HEK293 (cell line): ENCODE measurements around the gene HLA-DPA1.

ENCODE experiments used
- CTCF ChIA-PET: fragments of 350-600 bp; formaldehyde crosslinking; extraction: SDS; loops from one replicate; lab custom pipeline; 2021; ENCODE audit warnings: antibody characterized with exemption; lab: Yijun Ruan, JAX
- POLR2A ChIA-PET: fragments of 300-600 bp; formaldehyde crosslinking; extraction: SDS; loops from one replicate; lab custom pipeline; 2020; ENCODE audit warnings: antibody characterized with exemption, inconsistent platforms; lab: Yijun Ruan, JAX
- H3K27ac ChIP-seq: fragments of 200-500 bp; sonication (Bioruptor generic); 2 replicates; pipeline ENCODE4 v1.5.1; 2014; ENCODE audit warnings: low read depth, low read length, control low read depth, inconsistent platforms; ENCODE audit errors: extremely low read depth
- H3K36me3 ChIP-seq, 2 experiments: fragments of 200-500 bp in 1 of 2; sonication (Bioruptor generic) in 1 of 2; 1 replicate in 1 of 2; 2 replicates in 1 of 2; pipeline ENCODE4 v1.5.1; 2014 to 2017; ENCODE audit warnings: inconsistent platforms in 2 of 2, low read length in 2 of 2; ENCODE audit not compliant: control insufficient read depth in 2 of 2, insufficient read depth in 1 of 2
- H3K4me1 ChIP-seq: fragments of 200-500 bp; sonication (Bioruptor generic); 2 replicates; pipeline ENCODE4 v1.5.1; 2014; ENCODE audit warnings: mild to moderate bottlenecking, low read length, inconsistent platforms; ENCODE audit not compliant: control insufficient read depth, insufficient read depth
- H3K4me3 ChIP-seq: 2 replicates; pipeline ENCODE4 v1.5.1; 2011; ENCODE audit warnings: low read depth, mild to moderate bottlenecking, control low read depth, low read length, moderate library complexity
- H3K9me3 ChIP-seq: fragments of 200-500 bp; sonication (Bioruptor generic); 2 replicates; pipeline ENCODE4 v1.5.1; 2014; ENCODE audit warnings: low read depth, low read length, inconsistent platforms; ENCODE audit not compliant: control insufficient read depth, insufficient read depth
- EGR2 ChIP-seq: fragments of 450-650 bp; formaldehyde crosslinking; IDR thresholded peaks from 2 replicates; pipeline ENCODE4 v1.5.1; 2016; ENCODE audit warnings: low read depth, missing biosample characterization, missing genetic modification characterization
- PRDM1 ChIP-seq: fragments of 450-650 bp; formaldehyde crosslinking; IDR thresholded peaks from 2 replicates; pipeline ENCODE4; 2016; ENCODE audit warnings: missing biosample characterization, missing genetic modification characterization
- SCRT2 ChIP-seq: fragments of 450-650 bp; formaldehyde crosslinking; IDR thresholded peaks from 2 replicates; pipeline ENCODE4 v1.5.1; 2016; ENCODE audit warnings: missing biosample characterization, missing genetic modification characterization
- SETDB1 ChIP-seq: IDR thresholded peaks from one replicate; pipeline ENCODE4 v1.6.1; 2017; ENCODE audit warnings: mild to moderate bottlenecking, low read length, moderate library complexity, mixed read lengths; ENCODE audit not compliant: insufficient read length
- WT1 ChIP-seq: fragments of 450-650 bp; formaldehyde crosslinking; IDR thresholded peaks from 2 replicates; pipeline ENCODE4 v1.5.1; 2016; ENCODE audit warnings: missing biosample characterization, missing genetic modification characterization
- YY2 ChIP-seq: fragments of 450-650 bp; formaldehyde crosslinking; IDR thresholded peaks from 2 replicates; pipeline ENCODE4 v1.5.1; 2016; ENCODE audit warnings: missing biosample characterization, missing genetic modification characterization
- ZBTB6 ChIP-seq: fragments of 450-650 bp; formaldehyde crosslinking; IDR thresholded peaks from 2 replicates; pipeline ENCODE4 v1.5.1; 2017; ENCODE audit warnings: missing biosample characterization, missing genetic modification characterization
- ZBTB7A ChIP-seq: fragments of 450-650 bp; formaldehyde crosslinking; IDR thresholded peaks from 2 replicates; pipeline ENCODE4 v1.5.1; 2016; ENCODE audit warnings: low read depth, missing biosample characterization, missing genetic modification characterization
- ZNF114 ChIP-seq: fragments of 450-650 bp; formaldehyde crosslinking; IDR thresholded peaks from 2 replicates; pipeline ENCODE4 v1.5.0; 2017; ENCODE audit warnings: missing biosample characterization, missing genetic modification characterization
- ZNF132 ChIP-seq: fragments of 450-650 bp; formaldehyde crosslinking; IDR thresholded peaks from 2 replicates; pipeline ENCODE4 v1.5.1; 2017; ENCODE audit warnings: missing biosample characterization, missing genetic modification characterization, borderline replicate concordance
- ZNF155 ChIP-seq: fragments of 450-650 bp; formaldehyde crosslinking; IDR thresholded peaks from 2 replicates; pipeline ENCODE4 v1.5.1; 2016; ENCODE audit warnings: missing biosample characterization, missing genetic modification characterization
- ZNF184 ChIP-seq: fragments of 450-650 bp; IDR thresholded peaks from 2 replicates; pipeline ENCODE4 v1.5.1; 2018; ENCODE audit warnings: missing biosample characterization, mild to moderate bottlenecking, missing genetic modification characterization
- ZNF654 ChIP-seq: fragments of 450-650 bp; formaldehyde crosslinking; IDR thresholded peaks from 2 replicates; pipeline ENCODE4 v1.5.1; 2016; ENCODE audit warnings: low read depth, missing biosample characterization, missing genetic modification characterization
- ZNF677 ChIP-seq: fragments of 450-650 bp; IDR thresholded peaks from 2 replicates; pipeline ENCODE4 v1.5.0; 2018; ENCODE audit warnings: missing biosample characterization, mild to moderate bottlenecking, missing genetic modification characterization, moderate library complexity
- ZNF777 ChIP-seq: fragments of 450-650 bp; formaldehyde crosslinking; IDR thresholded peaks from 2 replicates; pipeline ENCODE4 v1.5.1; 2017; ENCODE audit warnings: missing biosample characterization, missing genetic modification characterization, borderline replicate concordance

Gene HLA-DPA1

DNA sequence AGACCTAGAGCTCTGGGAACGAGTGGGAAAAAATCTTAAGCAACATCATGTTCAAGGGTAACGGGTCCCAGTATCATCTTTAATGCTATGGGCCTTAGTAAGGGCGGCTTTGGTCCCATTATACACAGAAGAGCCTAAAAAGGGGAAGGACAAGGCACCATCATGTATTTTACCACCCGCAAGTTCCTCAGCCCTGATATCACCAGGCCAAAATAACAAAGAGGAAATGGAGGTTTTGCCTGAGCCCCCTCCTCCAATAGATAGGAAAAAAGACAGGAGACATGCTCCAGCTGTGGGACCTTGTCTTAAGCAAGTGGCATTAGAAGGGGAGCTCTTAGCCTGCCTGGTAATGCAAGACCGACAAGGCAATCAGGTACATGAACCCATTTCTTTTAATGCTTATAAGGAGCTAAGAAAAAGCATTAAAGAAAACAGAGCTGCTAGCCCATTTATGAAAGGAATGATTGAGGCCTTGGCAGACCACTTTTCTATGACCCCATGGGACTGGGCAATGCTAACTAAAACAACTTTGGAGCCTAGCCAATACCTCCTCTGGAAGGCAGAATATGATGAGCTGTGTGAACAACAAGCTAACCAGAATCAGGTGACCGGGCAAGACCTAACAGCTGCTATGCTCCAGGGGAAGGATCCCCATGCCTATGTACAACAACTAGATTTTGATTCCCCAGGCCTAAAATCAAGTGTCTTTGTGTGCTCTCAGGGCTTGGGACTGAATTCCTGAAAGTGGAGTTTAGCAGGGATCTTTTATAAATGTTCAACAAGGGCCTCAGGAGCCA is 23.2 kb downstream of the HLA-DPA1 start:
- Histone ChIP-seq H3K36me3 (no peaks in the 10 kb centered on the region), H3K27ac (no peak overlapping the region), H3K4me1 (no peaks in the 10 kb centered on the region), H3K4me3 (no peak overlapping the region), H3K9me3 (no peaks in the 10 kb centered on the region)
- no peak for TF ChIP-seq ZNF654 (tag by site-specific recombination)
- TF ChIP-seq ZNF132 (tag by site-specific recombination), result no peak
- TF ChIP-seq, all 188 proteins: peak for 0
- ChIA-PET CTCF (interaction anchor here (0.6 to 3.3 kb wide), 10 partner anchors 9 to 387 kb away, joined by 3 to 10 read pairs (median 4); partner anchors contain the start of gene HLA-DPB1), POLR2A (no interaction called here)

GRCh38 chr6:33049323-33050013 is 24.0 kb downstream of the HLA-DPA1 start:
- Histone ChIP-seq H3K4me1 (no peaks in the 10 kb centered on the region), H3K36me3 (no peaks in the 10 kb centered on the region), H3K27ac (no peak overlapping the region), H3K4me3 (no peak overlapping the region), H3K9me3 (no peaks in the 10 kb centered on the region)
- POLR2A ChIA-PET, result interaction anchor here (0.7 kb wide), 1 partner anchor 77 kb away, joined by 3 read pairs; no protein-coding TSS in a partner anchor
- TF ChIP-seq ZNF777 (no peak), ZNF114 (tag by site-specific recombination) (no peak)
- CTCF ChIA-PET, result interaction anchor here (0.6 to 3.3 kb wide), 15 partner anchors 9 to 905 kb away, joined by 3 to 10 read pairs (median 4); partner anchors contain the start of gene HLA-DPB1

- CTCF ChIA-PET, result interaction anchor here (0.6 to 1.2 kb wide), 3 partner anchors 9 to 988 kb away, joined by 3 to 4 read pairs (median 3); no protein-coding TSS in a partner anchor
- no peak for TF ChIP-seq ZBTB7A
- peak; percentile 47; the same call in 1 of the 2 replicates for TF ChIP-seq SCRT2 (tag by site-specific recombination)
- POLR2A ChIA-PET, result no interaction called here
- no peaks in the 10 kb centered on the region for H3K9me3 ChIP-seq
- no peaks in the 10 kb centered on the region for H3K36me3 ChIP-seq
- H3K27ac ChIP-seq, result no peak overlapping the region
- H3K4me1 ChIP-seq, result no peaks in the 10 kb centered on the region
- H3K4me3 ChIP-seq, result no peak overlapping the region
Measured at GRCh38 chr6:33040157-33040556, 33.3 kb downstream of the HLA-DPA1 start.

GRCh38 chr6:33036535-33036934 is 36.9 kb downstream of the HLA-DPA1 start:
- Histone ChIP-seq H3K9me3 (no peaks in the 10 kb centered on the region), H3K27ac (no peak overlapping the region), H3K4me3 (no peak overlapping the region)
- CTCF ChIA-PET, result interaction anchor here (0.6 to 1.7 kb wide), 3 partner anchors 19 to 146 kb away, joined by 3 to 5 read pairs (median 4); no protein-coding TSS in a partner anchor
- TF ChIP-seq YY2 (tag by site-specific recombination), result no peak
- TF ChIP-seq ZNF677 (tag by site-specific recombination), result peak; percentile 98
- TF ChIP-seq, all 188 proteins: peak for 1
- POLR2A ChIA-PET, result no interaction called here
- Histone ChIP-seq H3K4me1 (no peaks in the 10 kb centered on the region), H3K36me3 (no peaks in the 10 kb centered on the region)

DNA sequence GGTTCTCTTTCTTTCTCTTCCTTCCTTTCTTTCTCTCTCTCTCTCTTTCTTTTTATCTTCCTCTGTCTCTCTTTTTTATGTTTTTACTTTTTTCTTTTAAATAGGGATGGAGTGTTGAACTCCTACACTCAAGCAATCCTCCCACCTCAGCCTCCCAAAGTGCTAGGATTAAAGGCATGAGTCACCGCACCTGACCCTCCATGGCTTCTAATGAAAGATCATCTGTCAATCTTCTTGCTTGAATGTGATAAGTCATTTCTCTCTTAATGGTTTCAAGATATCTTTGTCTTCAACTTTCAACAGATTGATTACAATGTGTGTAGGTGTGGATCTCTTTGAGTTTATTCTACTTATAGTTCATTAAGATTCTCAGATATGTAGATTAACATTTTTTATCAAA is 38.9 kb downstream of the HLA-DPA1 start:
- ChIA-PET CTCF (interaction anchor here (1.4 kb wide), 1 partner anchor 20 kb away, joined by 3 read pairs; no protein-coding TSS in a partner anchor), POLR2A (no interaction called here)

More for the DNA sequence above, 38.9 kb downstream of the HLA-DPA1 start:
- Histone ChIP-seq H3K9me3 (no peaks in the 10 kb centered on the region), H3K27ac (no peak overlapping the region), H3K4me3 (no peak overlapping the region), H3K4me1 (no peaks in the 10 kb centered on the region), H3K36me3 (no peaks in the 10 kb centered on the region)
- no peak for TF ChIP-seq ZBTB6 (tag by site-specific recombination)
- TF ChIP-seq ZNF155 (tag by site-specific recombination), result no peak
- peak; percentile 13; the same call in 1 of the 2 replicates for TF ChIP-seq EGR2 (tag by site-specific recombination)
- TF ChIP-seq WT1, result 0 out of 2 replicates have a peak, but pooled peaks have one; percentile 14
- 0 out of 2 replicates have a peak, but pooled peaks have one; percentile 55 for TF ChIP-seq PRDM1 (tag by site-specific recombination)
- no peak for TF ChIP-seq ZNF184 (tag by site-specific recombination)
- peak; percentile 26 for TF ChIP-seq SETDB1
